Kasumi-1 (cell line): Measurements from ENCODE around the gene NCKAP1.
"Not testable (repeated sequence)": the region's sequence is repeated elsewhere in the genome, so short reads cannot be mapped to it uniquely, and the experiment has no call there.

Source experiments
- DNase-seq, 2 experiments: peaks; one replicate each; lab custom pipeline; 2025; lab: John Stamatoyannopoulos, UW

NCKAP1 gene

DNA sequence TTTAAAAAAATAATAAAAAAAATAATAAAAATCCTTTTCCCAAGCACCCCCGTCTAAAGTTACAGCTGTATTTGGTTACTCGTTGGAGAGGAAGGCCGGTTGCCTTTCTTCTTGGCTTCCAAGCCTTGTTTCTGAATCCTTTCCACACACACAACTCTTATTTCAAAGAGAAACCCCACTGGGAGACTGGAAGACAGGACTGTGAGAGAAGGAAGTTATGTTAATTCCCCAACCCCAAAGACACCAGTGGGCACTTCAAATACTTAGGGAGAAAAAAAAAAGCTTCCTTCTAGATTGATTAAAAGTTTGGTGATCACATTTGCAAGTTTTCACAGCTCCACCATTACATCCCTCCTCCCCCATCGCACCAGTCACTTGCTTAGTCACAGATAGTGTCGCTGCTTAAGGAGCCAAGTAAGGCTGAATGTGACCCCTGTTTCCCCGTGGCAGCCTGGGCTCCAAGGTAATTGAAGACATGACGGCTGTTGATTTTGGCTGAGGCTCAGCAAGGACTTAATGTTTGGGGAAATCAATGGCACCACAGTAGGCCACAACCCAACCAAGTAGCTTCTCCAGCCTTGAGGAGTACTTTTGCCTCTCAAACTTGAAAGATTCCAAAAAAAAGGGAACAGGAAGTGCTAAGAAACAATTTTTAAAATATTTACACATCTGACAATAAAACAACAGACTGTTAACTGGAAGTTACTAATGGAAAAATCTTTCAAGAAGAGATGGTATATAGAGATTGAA, 131.0 kb downstream of the NCKAP1 start:
- no peak for DNase-seq

- DNase-seq = no peak
Observed at GRCh38 chr2:182906454-182906853, 131.8 kb downstream of the NCKAP1 start.

GRCh38 chr2:182904844-182905243, 133.4 kb downstream of the NCKAP1 start:
- no peak for DNase-seq

GRCh38 chr2:182903566-182903965, 134.7 kb downstream of the NCKAP1 start:
- no peak for DNase-seq

GRCh38 chr2:182901748-182902147, 136.5 kb downstream of the NCKAP1 start:
- no peak for DNase-seq

DNA sequence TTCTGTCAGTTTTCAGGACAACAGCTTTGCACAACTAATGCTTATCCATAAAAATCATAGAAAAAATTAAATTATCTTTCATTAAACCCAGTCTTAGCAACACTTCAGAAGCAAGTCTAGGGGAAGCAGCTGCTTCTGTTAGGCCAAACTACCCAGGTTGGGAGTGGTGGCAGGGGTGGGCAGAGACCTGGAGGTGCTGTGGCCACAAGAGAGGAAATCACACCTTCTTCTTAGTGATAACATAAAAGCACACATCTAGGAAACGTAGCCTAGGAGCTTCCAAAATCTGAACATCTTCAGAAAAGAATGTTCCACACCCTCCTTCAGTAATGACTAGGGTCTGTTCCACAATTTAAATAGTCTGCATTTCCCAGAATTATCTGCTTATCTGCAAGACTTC, 139.5 kb downstream of the NCKAP1 start:
- DNase-seq = no peak

GRCh38 chr2:182897137-182897536, 141.1 kb downstream of the NCKAP1 start:
- no peak for DNase-seq

DNA sequence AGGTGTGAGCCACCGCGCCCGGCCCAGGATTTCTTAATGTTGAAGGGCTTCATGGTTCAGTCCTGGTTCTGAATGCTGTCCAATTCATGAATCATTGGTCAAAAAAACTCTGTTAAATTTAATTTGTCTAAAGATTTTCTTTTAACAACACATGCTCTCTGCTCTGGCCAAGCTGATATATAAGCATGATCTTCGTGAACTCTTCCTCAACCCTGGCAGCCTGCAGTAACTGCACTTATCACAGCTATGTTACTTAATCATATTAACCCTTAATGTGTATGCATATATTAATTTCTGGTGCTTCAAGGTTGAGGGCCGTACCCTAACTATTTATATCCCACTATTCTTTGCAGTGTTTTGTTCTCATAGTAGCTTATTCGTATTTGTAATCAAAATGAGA, 142.5 kb downstream of the NCKAP1 start:
- DNase-seq = no peak

DNA sequence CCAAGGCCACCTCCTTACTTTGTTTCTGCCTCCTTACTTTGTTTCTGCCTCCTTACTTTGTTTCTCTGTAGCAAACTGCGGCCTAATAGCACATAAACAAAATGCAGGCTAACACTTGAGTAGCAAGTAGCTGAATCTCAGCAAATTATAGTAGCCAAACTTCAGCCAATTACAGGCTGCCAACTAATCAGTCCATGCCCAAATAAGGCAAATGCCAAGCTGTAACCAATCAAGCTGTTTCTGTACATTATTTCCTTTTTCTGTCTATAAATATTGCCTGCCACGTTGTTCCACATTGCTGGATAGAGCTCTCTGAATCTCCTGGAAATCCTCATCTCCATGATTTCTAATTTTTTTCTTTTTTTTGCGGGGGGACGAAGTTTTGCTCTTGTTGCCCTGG, 143.1 kb downstream of the NCKAP1 start:
- DNase-seq = no peak

GRCh38 chr2:182894174-182894573, 144.1 kb downstream of the NCKAP1 start:
- no peak for DNase-seq

DNA sequence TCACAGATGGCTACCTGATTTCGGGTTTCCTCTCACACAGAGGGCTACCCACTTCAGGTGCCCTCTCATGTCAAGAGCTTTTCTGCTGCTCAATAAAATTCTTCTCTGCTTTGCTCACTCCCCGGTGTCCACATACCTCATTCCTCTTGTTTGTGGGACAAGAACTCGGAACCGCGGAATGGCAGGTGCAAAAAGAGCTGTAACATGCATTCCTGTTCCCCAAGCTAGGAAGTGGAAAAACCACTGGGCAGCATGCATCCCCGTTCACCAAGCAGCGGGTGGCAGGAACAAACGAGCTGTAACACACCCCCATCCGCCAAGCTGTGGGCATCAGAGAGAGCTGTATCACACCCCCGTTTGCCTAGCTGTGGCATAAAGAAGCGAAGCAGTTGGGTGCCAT, 144.6 kb downstream of the NCKAP1 start:
- DNase-seq = no peak

- not testable (repeated sequence) for DNase-seq
Observed at GRCh38 chr2:182893035-182893434, 145.2 kb downstream of the NCKAP1 start.

GRCh38 chr2:182891611-182892010, 146.6 kb downstream of the NCKAP1 start:
- no peak for DNase-seq

DNA sequence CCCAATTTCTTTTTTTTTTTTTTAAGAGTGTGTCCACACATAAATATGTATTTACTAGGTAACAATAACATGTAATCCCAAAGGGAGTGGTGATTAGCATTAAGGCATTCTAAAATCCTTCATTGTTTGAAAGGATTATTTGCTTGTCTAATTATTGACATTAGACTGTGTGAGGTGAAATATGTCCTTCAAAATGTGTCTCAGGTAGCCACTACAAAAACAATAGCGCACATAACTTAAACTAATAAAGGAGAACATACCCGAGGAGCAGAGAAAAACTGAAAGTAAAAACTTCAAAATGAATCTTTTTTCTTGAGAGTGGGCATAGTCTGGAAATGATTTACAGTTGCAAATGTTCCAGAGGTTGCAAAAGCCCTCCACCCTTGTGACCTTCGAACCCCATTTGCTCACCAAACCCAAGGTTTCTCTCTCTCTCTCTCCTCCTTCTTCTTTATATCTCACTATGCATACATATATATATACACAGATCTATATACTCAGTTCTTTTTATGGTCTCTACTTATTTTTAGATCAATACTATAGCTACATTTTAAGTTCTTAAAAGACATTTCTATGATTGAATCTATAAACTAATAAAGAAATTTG, 147.4 kb downstream of the NCKAP1 start:
- DNase-seq = no peak

DNA sequence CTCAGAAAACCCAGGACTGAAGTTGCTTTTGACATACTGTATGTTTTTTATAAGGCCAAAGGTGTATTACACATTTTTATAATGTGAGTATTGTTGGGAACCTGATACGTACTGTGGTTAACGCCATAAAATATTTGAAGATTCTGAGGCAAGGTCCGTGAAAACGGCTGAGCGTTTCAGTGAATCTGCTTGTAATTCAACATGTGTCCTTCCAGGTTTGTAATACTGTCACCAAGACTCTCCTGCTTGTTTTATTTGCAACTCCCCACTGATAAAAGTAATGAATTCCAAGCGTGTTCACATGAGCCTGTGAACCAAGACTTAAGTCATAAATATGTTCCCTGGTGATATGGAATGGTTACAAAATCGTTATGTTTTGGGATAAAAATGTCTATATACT, 148.0 kb downstream of the NCKAP1 start:
- no peak for DNase-seq

- DNase-seq = no peak
Observed at GRCh38 chr2:182887753-182888415, 150.4 kb downstream of the NCKAP1 start.

DNA sequence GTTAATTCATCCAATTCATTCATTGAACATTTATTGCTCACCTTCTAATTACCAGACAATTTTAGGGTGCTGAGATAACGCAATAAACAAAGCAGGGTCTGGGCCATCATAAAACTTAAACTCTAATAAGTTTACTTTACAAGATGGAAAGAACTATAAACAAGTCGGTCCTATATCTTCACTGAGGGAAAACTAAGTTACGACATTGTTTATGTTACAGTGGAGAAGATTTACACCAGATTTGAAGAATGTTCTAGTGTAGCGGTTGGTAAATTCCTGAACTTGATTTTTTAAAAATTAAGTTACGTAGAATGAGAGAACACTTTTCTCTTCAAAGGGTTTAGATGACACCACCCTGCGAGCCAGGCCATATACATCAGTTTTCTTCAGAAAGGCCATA, 151.2 kb downstream of the NCKAP1 start:
- DNase-seq = no peak

DNA sequence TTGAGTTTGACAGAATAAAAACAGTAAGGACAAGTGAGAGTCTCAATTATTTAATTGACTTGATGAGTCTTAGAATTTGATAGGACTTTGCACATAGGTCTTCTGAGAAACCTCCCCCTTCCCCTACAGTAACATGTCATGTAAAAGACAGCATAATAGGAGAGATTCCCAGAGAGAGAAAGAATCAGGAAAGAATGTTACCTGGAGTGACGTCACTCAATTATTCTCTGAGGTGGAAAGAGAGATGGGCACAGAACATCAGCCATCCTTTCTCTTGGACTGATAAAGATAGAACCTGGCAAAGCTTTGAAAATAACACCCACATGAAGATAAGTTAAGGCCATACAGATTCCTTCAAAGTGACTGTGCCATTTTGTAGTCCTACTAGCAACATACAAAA, 152.5 kb downstream of the NCKAP1 start:
- no peak for DNase-seq

GRCh38 chr2:182883451-182883850, 154.8 kb downstream of the NCKAP1 start:
- no peak for DNase-seq

DNA sequence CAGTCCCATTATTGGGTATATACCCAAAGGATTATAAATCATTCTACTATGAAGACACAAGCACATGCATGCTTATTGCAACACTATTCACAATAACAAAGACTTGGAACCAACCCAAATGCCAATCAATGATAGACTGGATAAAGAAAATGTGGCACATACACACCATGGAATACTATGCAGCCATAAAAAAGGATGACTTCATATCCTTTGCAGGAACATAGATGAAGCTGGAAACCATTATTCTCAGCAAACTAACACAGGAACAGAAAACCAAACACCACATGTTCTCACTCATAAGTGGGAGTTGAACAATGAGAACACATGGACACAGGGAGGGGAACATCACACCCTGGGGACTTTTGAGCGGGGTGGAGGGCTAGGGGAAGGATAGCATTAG, 158.2 kb downstream of the NCKAP1 start:
- not testable (repeated sequence) for DNase-seq

DNA sequence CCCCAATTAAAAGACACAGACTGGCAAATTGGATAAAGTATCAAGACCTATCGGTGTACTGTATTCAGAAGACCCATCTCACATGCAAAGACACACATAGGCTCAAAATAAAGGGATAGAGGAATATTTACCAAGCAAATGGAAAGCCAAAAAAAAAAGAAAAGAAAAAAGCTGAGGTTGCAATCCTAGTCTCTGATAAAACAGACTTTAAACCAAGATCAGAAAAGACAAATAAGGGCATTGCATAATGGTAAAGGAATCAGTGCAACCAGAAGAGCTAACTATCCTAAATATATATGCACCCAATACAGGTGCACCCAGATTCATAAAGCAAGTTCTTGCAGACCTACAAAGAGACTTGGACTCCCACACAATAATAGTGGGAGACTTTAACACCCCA, 161.6 kb downstream of the NCKAP1 start:
- DNase-seq = not testable (repeated sequence)

GRCh38 chr2:182870227-182870626, 168.0 kb downstream of the NCKAP1 start:
- DNase-seq = no peak

GRCh38 chr2:182868054-182868796, 170.0 kb downstream of the NCKAP1 start:
- no peak for DNase-seq
